COR-L47 (cell line): ENCODE measurements around the gene LHFPL2.
A peak's percentile ranks its signal among the peaks of the same experiment; 100 is the strongest.
"Not testable (repeated sequence)": the region's sequence is repeated elsewhere in the genome, so short reads cannot be mapped to it uniquely, and the experiment has no call there.

Experiments used
- DNase-seq: peaks from one replicate; lab custom pipeline; 2025; lab: John Stamatoyannopoulos, UW

Gene LHFPL2

DNA sequence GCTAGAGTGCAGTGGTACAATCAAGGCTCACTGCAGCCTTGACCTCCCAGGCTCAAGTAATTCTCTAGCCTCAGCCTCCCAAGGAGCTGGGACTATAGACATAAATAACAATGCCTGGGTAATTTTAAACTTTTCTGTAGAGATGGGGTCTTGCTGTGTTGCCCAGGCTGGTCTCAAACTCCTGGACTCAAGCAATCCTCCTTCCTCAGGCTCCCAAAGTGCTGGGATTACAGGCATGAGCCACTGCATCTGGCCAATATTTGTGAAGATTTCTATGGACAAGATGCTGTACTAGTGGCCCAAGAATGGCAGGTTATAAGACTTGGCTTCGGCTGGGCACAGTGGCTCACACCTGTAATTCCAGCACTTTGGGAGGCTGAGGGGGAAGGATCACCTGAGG, 18.4 kb upstream of the LHFPL2 start:
- DNase-seq, result not testable (repeated sequence)

DNA sequence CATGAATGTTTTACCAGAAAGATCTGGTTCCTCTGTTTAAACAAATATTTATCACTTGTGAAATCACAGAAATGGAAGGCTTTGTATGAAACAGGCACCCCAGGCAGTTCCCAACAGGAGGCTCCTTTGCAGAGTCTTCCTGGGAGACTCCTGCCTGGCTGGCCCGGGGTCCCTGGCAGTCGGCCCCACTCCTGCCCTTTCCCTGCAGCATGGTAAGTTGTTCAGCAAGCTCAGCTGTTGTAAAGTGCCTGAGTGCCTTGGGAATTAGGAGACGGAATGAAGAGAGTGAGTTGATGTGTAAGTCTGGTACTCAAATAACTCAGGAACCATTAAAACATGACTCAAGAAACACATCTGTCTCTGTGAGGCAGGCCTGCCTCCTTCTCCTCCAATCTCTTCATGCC, 17.5 kb upstream of the LHFPL2 start:
- peak; percentile 66 for DNase-seq

DNA sequence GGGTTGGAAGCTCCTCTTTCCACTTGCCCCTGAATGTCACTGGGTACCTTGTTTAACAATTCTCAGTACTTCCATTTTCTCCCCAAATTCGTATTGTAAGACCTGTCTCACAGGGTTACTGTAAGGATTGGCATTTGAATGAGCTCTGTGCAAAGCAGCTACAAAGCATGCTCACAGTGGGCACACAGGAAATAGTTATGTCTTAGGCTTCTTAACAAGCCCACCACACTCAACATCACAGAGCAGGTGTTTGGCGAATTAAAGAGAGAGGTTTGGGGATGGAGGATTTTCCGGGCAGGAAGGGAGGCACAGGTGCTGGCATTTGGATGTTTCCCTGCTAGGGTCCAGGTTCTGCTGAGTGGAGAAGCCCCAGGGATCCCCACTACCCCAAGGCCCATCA, 17.0 kb upstream of the LHFPL2 start:
- DNase-seq, result no peak

DNA sequence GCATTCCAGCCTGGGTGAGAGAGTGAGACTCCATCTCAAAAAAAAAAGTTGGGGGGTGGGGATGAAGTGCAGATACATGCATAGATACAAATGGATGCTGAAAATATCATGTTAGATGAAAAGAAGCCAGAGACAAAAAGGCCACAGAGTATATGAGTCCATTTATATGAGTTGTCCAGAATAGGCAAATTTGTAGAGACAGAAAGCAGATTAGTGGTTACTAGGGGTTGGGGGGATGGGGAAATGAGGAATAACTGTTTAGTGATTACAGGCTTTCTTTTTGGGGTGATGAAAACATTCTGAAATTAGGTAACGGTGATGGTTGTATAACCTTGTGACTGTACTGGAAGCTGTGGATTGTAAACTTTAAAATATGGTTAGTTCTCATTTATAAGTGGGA, 13.8 kb upstream of the LHFPL2 start:
- DNase-seq, result no peak

DNA sequence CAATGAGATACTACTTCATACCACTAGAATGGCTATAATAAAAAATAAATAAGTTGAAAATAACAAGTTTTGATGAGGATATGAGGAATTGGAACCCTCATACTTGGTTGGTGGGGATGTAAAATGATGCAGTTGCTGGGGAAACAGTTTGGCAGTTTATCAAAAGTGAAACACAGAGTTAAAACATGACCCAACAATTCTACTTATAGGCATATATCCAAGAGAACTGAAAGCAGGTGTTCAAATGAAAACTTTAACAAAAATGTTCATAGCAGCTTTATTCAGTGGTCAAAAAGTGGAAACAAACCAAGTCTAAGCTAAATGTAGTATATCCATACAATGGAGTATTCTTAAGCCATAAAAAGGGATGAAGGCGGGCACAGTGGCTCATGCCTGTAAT, 13.1 kb upstream of the LHFPL2 start:
- no peak for DNase-seq

DNA sequence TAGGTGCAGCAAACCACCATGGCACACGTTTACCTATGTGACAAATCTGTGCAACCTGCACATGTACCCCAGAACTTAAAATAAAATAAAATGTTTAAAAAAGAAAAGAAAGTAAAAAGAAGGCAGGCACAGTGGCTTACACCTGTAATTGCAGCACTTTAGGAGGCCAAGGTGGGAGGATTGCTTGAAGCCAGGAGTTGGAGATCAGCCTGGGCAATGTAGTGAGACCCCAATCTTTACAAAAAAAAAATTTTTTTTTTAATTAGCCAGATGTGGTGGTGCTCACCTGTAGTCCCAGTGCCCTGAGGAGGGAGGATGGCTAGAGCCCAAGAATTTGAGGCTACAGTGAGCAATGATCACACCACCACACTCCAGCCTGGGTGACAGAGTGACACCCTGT, 12.5 kb upstream of the LHFPL2 start:
- DNase-seq, result no peak

DNA sequence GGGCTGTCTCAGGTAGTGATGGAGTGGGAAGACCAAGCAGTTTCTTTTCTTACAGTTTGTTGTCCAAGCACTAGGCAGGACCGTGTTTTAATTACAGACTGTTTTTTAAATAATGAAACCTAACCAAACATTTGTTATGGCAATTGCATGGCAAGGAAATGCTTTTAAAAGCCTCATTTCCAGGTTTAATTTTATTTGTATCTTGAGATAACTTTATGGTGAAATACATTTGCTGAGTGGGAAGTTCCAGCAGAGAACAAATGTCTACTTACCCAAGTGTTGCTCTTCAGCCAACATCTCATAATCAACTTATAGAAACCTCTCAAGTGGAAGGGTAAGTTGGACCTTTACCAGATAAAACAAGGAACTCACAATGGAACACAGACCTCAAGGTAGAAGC, 11.8 kb upstream of the LHFPL2 start:
- no peak for DNase-seq

DNA sequence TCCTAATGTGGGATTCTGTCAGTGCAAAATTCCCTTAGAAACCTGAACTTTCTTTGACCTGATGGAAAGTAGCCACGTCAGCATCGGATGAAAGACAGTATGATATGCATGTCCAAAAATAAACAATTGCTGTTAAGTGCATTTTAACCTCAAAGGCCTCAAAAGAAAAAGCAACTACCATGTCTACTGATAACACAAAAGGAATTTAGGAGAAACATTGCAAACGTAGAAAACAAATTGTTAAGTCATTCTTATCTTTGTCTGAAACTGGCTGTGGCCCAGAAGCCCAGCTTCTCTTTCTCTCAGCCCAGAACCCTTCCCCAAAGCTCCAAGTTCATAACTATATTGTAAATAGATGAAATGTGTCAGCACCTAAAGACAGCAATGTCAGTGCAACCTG, 11.1 kb upstream of the LHFPL2 start:
- no peak for DNase-seq

DNA sequence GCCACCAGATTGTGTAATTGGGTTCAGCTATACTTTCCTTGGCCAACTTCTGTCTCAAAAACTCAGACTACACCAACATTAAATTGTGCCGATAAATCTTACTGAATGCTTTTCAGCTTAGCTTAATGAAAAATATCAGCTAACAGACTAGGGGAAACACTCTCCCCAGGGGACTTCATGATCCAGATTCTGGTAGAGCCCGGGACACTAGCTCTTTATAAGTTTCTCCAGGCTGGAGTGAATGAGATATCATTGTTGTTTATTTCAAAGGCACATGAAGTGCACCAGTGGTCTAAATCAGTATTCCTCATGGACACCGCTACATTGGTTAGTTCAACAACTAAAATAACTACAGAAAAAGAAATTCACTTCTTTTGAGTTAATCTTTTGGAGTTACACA, 10.5 kb upstream of the LHFPL2 start:
- no peak for DNase-seq

DNA sequence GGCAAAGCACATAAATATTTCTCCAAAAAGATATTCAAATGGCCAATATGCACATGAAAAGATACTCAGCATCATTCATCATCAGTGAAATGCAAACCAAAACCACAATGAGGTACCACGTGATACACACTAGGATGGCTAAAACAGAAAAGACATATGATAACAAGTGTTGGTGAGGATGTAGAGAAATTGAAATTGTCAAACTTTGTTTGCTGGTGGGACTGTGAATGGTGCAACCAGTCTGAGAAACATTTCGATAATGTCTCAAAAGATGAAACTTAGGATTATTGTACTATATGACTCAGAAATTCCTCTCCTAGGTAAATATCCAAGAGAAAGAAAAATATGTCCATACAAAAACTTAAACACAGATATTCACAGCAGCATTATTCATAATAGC, 8.6 kb upstream of the LHFPL2 start:
- no peak for DNase-seq

DNA sequence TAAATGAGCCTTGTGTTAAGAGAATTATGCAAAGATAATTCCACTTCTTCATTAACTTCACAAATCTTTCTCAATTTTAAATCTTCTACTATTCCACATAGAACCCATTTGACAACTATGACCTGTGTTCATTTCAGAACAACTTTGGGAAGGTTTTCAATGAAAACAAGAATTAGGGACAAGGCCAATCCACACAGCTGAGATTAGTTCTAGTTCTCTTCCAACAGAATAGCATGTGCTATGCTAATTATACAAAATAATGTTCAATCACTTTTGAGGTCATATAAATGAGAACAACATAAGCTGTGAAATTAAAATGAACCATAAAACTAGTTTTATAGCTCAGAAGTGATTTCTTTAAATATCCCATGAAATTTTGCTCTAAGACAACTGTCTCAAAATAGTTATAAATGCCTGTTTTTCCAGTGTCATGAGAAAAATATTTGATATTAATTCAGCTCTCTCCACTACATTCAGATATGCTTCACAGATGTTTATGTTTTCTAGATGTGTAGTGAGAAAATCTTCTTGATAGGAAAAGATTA, 7.2 kb upstream of the LHFPL2 start:
- no peak for DNase-seq

DNA sequence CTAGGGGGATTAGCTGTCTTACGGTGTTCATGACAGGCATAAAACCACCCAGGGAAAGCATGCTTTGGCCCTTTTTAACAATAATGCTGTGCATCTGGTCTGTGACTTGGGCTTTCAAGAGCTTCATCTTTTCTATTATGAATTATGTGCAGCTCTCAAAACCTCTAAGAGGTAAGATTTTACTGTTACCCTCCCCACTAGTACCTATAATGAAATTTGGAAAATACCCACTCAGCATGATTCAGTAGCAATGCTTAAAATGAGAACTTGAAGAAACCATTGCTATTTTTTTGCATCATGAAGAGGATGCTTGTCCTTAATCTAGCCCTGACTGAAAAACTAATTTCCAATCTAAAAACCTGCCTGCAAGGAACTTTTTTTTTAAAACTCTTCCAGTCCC, 5.8 kb upstream of the LHFPL2 start:
- DNase-seq, result no peak

DNA sequence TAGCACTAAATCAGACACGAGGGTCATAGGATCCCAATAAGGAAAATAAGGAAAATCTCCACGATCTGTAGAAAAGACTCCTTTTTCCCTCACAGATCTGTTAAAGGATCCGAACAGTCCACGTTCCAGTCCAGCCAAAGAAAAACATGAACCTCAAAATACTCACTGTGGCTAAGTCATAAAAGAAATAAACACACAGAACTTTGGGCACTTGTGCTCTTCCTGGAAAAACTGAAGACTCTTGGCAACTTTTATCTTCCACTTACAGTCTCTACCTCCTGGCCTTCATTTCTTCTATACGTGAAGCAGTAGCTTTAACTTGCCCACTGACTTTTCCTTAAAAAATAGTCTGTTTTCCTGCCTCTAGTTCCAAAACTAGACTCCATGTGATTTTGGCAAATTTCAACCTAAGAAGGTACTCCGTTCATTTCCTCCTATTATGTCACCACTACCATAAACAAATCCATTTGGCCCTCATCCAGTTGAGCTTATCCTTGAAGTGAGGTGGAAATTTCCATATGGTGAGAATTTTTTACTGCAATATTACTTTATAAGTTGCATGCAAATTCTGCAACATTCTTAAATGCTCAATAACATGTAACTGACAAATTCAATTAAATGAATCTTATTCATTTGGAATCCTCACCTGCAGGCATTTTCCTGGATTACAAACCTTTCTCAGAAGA, 5.3 kb upstream of the LHFPL2 start:
- no peak for DNase-seq

DNA sequence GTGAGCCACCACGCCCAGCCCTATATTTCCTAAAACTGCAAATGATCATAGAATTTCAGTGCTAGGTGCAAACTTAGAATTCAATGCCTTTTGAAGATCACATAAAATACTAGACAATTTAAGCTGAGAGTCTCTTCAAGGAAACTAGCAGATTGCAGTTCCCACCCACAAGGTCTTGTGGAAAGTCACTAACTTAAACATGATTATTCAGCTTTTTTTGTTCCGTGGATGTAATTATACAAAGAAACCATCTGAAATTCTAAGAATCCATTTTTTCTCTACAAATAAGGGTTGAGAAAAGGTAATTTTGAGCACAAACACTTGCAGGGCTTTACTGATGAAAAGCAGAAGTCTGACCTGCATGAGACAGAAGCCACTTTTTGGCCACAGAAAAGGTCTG, 4.5 kb upstream of the LHFPL2 start:
- no peak for DNase-seq

DNA sequence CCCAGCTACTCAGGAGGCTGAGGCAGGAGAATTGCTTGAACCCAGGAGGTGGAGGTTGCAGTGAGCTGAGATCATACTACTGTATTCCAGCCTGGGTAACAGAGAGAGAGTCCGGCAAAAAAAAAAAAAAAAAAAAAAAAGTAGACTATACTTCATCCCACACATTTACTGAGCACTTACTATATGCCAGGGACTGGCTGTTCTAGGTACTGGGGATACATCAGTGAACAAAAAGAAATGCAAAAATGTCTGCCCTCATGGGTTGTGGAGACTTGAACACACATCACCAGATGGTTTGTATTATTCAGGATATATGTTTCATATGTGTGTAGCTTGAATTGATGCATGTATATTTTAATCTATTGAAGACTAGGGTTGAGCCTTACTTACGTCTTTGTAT, 2.9 kb upstream of the LHFPL2 start:
- no peak for DNase-seq

DNA sequence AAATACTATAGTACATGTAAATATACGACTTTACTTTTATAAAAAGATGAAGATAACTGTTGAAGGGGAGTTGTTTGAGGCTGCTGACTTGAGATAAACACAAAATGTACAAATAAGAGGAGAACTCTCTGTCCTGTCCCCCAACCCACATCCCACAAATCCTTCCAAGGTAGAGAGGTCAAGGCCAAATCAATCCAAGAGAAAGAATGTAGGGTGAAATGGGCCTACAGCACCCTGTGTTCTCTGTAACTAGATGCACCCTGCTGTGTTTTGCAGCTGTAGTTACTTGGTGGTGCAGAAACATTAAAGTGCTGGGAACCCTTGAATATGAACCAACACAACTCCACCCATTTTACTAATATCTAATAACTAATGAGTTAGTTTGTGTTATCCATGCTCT, 2.0 kb upstream of the LHFPL2 start:
- DNase-seq, result no peak

DNA sequence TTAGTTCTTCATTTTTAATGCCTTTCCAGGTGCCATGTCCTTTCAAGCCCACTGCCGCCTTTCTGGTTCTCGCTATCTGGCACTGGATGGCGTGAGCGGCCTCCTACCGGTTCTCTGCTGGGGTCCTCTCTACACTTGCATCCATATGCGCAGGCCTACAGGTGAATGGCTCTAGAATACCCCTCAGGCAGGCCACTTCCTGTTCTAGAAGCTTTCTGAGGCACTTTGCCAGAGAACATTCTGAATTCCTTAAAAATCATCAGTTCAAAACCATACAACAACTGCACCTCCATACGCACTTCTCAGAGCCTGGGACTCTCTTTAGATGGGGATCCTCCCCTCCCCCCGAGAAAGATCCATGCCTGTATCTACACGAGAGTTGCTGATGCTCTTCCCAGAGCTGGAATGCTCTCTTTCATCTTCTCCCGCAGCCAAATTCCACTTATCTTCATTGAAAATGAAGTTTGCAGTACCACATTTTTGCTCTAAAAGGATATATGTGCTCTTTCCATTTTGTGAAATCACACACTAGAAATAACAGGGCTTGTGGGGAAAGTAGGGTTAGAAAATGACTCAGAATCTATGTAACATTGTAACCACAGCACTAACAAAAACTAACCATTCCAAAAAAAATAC, 1.4 kb upstream of the LHFPL2 start:
- no peak for DNase-seq

DNA sequence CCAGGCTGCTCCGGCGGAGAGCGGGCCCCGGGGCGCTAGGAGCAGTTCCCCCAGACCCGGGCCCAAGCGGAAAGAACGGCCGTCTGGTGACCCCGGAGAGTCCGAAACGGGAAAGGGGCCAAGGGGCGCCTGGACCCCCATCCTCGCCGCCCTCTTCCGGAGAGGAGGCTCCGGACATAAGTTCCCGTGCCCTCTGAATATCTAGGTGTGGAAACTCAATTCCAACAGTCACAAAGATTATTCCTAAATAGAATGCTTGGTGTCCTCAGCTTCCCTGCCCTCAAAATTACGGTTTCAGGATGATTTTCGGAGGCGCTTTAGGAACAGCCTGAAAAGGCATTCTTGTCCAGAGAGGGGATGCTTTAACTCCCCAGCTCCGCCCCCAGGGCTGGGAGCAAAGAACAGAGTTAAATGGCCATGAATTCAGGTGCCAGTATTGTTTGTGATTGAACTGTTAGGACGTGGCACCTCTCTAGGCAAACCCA, 681 bp upstream of the LHFPL2 start:
- no peak for DNase-seq

DNA sequence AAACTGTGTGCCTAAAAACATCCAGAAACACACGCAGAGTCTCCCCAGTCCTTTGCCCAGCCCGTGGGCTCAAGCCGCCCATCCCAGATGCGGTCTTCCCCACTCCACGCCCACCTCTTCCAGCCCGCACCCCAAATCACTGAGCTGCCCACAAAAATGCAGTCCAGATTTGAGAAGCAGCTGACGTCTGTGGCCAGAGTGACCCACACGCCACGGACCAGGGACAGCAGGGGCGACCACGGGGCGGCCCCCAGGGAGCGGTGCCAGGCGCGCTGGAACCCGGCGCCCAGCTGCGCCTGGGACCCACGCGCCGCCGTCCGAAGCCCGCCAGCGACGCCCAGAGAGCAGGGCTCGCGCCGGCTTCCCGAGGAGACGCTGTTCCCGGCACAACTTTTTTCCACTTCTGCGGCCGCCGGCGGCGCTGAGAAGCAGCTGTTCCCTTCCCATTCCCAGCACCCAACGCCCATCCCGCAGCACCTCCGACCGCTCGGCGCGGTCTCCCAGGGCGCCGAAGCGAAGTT, 674 bp downstream of the LHFPL2 start:
- peak; percentile 59 for DNase-seq

DNA sequence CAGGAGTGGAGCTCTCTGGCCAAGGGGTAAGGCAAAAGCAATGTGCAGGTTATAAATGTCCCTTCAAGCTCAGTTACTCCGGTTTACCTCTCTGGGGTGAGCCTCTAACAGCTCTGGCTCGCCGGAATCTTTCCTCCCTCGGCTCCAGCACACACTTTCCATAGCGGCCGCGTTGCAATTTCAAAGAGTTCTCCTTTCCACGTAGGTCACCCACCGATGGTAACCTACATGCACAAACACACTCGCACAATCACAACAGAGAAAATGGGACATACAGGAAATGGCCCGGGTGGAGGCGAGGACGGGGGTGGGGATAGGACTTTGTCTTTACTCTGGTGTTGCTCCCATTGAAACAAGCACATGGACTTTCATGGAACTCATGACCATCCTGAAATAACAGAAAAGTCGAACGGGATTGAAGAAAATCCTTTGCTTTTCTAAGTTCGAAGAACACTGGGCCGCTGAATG, 1.2 kb downstream of the LHFPL2 start:
- DNase-seq, result no peak

DNA sequence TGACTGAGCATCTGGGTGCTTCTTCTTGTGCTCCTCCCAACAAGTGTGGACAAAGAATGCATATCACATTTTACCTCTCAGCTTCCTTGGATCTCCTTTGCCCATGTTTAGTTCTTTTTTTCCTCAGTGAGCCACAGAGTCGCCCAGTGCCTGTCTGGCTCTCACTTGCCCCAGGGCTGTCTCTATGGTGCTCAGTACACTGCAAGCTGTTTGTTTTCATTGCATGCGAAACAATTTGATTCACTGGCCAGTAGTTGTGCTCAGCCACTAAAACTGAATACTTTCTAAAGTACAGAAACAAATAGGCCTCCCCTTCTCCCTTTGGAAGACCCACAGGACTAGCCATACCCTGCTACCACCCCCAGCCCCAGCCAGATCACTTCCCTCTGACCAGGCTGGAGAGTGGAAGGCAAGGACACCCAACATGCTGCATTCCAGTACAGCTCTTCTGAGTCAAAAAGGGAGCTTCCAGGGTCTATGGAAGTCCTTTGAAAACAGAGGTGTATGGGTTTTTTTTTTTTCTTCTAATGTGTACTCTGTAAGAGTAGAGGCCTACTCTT, 3.8 kb downstream of the LHFPL2 start:
- no peak for DNase-seq

DNA sequence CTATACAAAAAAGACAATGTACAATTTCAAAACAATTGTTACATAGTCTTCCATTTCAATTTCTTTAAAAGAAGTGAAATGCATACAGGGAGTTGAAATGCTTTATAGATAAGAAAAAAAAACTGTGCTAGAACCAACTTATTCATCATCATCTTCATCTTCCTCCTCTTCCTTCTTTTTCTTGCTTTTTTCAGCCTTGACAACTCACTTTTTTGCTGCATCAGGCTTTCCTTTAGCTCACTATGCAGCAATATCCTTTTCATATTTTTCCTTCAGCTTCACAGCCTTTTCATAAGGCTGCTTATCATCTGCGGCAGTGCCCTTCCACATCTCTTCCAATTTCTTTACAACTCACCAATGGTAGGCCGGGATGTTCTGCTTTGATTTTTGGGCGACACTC, 4.4 kb downstream of the LHFPL2 start:
- DNase-seq, result no peak

DNA sequence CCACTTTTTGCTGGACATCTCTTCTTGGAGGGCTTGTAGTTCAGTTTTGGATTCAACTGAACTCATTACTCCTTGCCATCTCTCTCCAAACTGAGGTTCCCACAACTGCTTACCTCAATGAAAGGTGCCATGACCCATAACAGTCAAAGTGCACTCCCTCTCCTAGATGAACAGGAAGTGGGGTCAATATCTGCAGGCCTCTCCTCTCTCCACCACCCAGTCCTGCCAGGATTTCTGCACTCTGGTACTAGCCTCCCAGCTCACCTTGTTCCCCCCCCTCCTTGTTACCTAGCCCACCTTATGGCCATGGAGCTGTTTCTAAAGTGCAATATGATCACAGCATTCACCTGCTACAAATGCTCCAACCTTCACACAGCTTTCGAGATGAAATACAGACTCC, 5.9 kb downstream of the LHFPL2 start:
- no peak for DNase-seq
